Calu3 (cell line): Measurements from ENCODE around the gene CBARP. TPM values are rescaled to one million over a fixed set of nuclear protein-coding genes. Genes with fewer than 3 reads are reported as not detected.
"Not testable (repeated sequence)": the region's sequence is repeated elsewhere in the genome, so short reads cannot be mapped to it uniquely, and the experiment has no call there.

Experiments used
- BruUV-seq: library from RNA; stranded (reverse); fragments of 400-500 nt; replicated peaks from 2 replicates; lab custom pipeline; 2021; lab: Mats Ljungman, UMichigan
- CTCF ChIA-PET: fragments of 300-600 bp; sonication (Branson Sonifier 250); formaldehyde crosslinking; loops from one replicate; lab custom pipeline; 2022; ENCODE audit warnings: antibody characterized with exemption; lab: Charles Lee
- DNase-seq: peaks from one replicate; pipeline ENCODE4 v3.0.0; 2022
- H3K27ac Mint-ChIP-seq: one replicate; pipeline ENCODE4 v1.8.0; 2022; ENCODE audit warnings: mixed read lengths; ENCODE audit not compliant: unreplicated experiment
- H3K27me3 Mint-ChIP-seq: one replicate; pipeline ENCODE4 v1.8.0; 2022; ENCODE audit warnings: mixed read lengths; ENCODE audit not compliant: unreplicated experiment
- H3K36me3 Mint-ChIP-seq: one replicate; pipeline ENCODE4 v1.8.0; 2022; ENCODE audit warnings: mild to moderate bottlenecking, moderate library complexity, mixed read lengths; ENCODE audit not compliant: insufficient read depth, unreplicated experiment
- H3K4me1 Mint-ChIP-seq: one replicate; pipeline ENCODE4 v1.8.0; 2022; ENCODE audit warnings: mild to moderate bottlenecking, low read depth, mixed read lengths; ENCODE audit not compliant: unreplicated experiment
- H3K4me3 Mint-ChIP-seq: one replicate; pipeline ENCODE4 v1.8.0; 2022; ENCODE audit warnings: mild to moderate bottlenecking, low read depth, moderate library complexity, mixed read lengths; ENCODE audit not compliant: unreplicated experiment
- H3K9me3 Mint-ChIP-seq: one replicate; pipeline ENCODE4 v1.8.0; 2022; ENCODE audit warnings: low read depth, mixed read lengths; ENCODE audit not compliant: unreplicated experiment
- intact Hi-C: fragments of 100-400 bp; cut with micrococcal nuclease; formaldehyde crosslinking; loops from one replicate; pipeline ENCODE4 v1.10.0; 2022; ENCODE audit not compliant: unreplicated experiment
- total RNA-seq: library from RNA; stranded (reverse); gene quantifications from 2 replicates; pipeline ENCODE4 v1.2.3, GENCODE V29; 2022
- TF ChIP-seq, protein P1 (sequence below): fragments of 200-600 bp; IDR thresholded peaks from one replicate; pipeline ENCODE4 v1.8.0; 2022; ENCODE audit warnings: antibody characterized with exemption; ENCODE audit not compliant: unreplicated experiment

Gene CBARP
- total RNA-seq, 1 experiment from 2014 or later, result 4.2 TPM

DNA sequence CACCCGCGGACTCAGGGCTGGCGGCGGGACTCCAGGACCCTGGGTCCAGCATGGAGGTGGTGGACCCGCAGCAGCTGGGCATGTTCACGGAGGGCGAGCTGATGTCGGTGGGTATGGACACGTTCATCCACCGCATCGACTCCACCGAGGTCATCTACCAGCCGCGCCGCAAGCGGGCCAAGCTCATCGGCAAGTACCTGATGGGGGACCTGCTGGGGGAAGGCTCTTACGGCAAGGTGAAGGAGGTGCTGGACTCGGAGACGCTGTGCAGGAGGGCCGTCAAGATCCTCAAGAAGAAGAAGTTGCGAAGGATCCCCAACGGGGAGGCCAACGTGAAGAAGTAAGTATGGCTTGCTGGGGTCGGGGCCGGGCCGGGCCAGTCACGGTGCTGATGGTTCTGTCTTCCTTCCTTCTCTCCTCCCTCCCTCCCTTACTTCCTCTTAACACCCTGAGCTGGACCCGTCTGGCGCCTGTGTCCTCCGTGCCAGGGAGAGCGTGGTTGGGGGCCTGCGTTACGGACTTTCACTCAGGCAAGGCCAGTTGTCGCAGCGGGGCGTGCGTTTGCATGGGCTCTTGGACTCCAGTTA, 30.8 kb downstream of the CBARP start:
- no peak for DNase-seq
- CTCF ChIA-PET, result no interaction called here
- intact Hi-C loops, result no loop called here
- BruUV-seq, result TSS peak; percentile 58
- Mint-ChIP-seq H3K36me3 (peaks cover 44% of the 10 kb centered on the region), H3K27me3 (no peaks in the 10 kb centered on the region), H3K9me3 (no peaks in the 10 kb centered on the region), H3K4me3 (peak overlapping the region; percentile 87), H3K27ac (peak overlapping the region; percentile 76), H3K4me1 (peaks cover 13% of the 10 kb centered on the region)
- TF ChIP-seq, protein P1, sequence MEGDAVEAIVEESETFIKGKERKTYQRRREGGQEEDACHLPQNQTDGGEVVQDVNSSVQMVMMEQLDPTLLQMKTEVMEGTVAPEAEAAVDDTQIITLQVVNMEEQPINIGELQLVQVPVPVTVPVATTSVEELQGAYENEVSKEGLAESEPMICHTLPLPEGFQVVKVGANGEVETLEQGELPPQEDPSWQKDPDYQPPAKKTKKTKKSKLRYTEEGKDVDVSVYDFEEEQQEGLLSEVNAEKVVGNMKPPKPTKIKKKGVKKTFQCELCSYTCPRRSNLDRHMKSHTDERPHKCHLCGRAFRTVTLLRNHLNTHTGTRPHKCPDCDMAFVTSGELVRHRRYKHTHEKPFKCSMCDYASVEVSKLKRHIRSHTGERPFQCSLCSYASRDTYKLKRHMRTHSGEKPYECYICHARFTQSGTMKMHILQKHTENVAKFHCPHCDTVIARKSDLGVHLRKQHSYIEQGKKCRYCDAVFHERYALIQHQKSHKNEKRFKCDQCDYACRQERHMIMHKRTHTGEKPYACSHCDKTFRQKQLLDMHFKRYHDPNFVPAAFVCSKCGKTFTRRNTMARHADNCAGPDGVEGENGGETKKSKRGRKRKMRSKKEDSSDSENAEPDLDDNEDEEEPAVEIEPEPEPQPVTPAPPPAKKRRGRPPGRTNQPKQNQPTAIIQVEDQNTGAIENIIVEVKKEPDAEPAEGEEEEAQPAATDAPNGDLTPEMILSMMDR, result no peak

DNA sequence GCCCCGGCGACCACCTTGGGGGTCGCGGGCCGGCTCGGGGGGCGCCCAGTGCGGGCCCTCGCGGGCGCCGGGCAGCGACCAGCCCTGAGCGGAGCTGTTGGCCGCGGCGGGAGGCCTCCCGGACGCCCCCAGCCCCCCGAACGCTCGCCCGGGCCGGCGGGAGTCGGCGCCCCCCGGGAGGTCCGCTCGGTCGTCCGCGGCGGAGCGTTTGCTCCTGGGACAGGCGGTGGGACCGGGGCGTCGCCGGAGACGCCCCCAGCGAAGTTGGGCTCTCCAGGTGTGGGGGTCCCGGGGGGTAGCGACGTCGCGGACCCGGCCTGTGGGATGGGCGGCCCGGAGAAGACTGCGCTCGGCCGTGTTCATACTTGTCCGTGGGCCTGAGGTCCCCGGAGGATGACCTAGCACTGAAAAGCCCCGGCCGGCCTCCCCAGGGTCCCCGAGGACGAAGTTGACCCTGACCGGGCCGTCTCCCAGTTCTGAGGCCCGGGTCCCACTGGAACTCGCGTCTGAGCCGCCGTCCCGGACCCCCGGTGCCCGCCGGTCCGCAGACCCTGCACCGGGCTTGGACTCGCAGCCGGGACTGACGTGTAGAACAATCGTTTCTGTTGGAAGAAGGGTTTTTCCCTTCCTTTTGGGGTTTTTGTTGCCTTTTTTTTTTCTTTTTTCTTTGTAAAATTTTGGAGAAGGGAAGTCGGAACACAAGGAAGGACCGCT, 31.5 kb downstream of the CBARP start:
- no peaks in the 10 kb centered on the region for H3K9me3 Mint-ChIP-seq
- H3K27ac Mint-ChIP-seq, result peak overlapping the region; percentile 76
- intact Hi-C loops, result no loop called here
- no TSS peak for BruUV-seq
- H3K27me3 Mint-ChIP-seq, result no peaks in the 10 kb centered on the region
- peak overlapping the region; percentile 87 for H3K4me3 Mint-ChIP-seq
- TF ChIP-seq, protein P1, result no peak
- no peak for DNase-seq
- peaks cover 13% of the 10 kb centered on the region for H3K4me1 Mint-ChIP-seq
- H3K36me3 Mint-ChIP-seq, result peaks cover 44% of the 10 kb centered on the region
- CTCF ChIA-PET, result no interaction called here

DNA sequence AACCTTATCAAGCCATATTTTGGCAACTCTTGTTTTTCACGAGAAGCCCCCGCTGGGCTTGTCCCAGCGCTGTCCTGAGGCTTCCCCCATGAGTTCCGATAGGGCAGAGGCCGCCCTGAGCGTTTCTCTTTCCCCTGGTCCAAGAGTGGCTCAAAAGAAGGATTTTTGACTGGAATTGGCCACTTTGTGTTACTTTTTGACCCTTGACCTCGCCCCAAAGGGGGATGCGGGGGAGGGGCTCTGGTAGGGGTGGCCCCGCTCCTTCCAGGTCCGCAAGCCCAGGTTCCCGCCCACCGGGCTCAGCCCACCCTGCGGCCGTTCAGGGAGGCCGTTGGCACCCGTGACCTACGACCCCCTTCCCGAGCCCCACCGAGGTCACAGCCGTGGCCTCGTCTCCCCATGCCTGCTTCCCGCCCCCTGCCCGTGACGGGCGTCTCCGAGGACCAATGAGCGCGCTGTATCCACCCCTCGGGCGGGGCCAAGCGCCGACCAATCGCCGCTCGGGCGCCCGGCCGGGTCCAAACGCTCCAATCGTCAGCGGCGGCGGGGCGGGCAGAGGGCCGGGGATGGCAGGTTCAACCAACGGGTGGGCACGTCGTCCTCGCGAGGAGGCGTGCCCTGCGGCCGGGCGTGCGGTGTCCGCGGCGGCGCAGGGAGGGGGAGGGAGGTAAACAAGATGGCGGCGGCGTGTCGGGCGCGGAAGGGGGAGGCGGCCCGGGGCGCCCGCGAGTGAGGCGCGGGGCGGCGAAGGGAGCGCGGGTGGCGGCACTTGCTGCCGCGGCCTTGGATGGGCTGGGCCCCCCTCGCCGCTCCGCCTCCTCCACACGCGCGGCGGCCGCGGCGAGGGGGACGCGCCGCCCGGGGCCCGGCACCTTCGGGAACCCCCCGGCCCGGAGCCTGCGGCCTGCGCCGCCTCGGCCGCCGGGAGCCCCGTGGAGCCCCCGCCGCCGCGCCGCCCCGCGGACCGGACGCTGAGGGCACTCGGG, 32.4 kb downstream of the CBARP start, which contains the start of gene STK11:
Gene STK11, plus strand, starts transcription at position 665 of the 986 bp plus-strand sequence. CDS start 1,136 bp downstream, outside the sequence.
- no peaks in the 10 kb centered on the region for H3K27me3 Mint-ChIP-seq
- no TSS peak for BruUV-seq
- peak within 1 kb of the TSS; percentile 76 for H3K27ac Mint-ChIP-seq
- DNase-seq, result peak; percentile 98
- CTCF ChIA-PET, result no interaction called here
- TF ChIP-seq, protein P1, result no peak
- no peaks in the 10 kb centered on the region for H3K9me3 Mint-ChIP-seq
- intact Hi-C loops, result no loop called here
- peak within 1 kb of the TSS; percentile 87 for H3K4me3 Mint-ChIP-seq
- peaks cover 44% of the 10 kb centered on the region for H3K36me3 Mint-ChIP-seq
- H3K4me1 Mint-ChIP-seq, result peaks cover 13% of the 10 kb centered on the region

DNA sequence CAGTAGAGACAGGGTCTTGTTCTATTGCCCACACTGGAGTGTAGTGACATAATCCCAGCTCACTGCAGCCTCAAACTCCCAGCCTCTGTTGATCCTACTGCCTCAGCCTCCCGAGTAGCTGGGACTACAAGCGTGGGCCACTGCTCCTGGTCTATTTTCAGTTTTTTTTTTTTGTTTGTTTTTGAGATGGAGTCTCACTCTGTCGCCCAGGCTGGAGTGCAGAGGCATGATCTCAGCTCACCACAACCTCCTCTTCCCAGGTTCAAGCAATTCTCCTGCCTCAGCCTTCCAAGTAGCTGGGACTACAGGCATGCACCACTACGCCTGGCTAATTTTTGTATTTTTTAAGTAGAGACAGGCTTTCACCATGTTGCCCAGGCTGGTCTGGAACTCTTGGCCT, 37.2 kb downstream of the CBARP start:
- H3K27me3 Mint-ChIP-seq, H3K27ac Mint-ChIP-seq, CTCF ChIA-PET, H3K9me3 Mint-ChIP-seq, BruUV-seq, H3K4me3 Mint-ChIP-seq, DNase-seq, intact Hi-C loops: not testable (repeated sequence)
- peaks cover 12% of the 10 kb centered on the region for H3K36me3 Mint-ChIP-seq
- peaks cover 13% of the 10 kb centered on the region for H3K4me1 Mint-ChIP-seq
